LNCAP (cell line): ENCODE results near the gene ZNF384.

Experiments used
- CTCF ChIP-seq: fragments of 450-650 bp; IDR thresholded peaks from 2 replicates; pipeline ENCODE4 v1.5.1; 2017; ENCODE audit warnings: mild to moderate bottlenecking

ZNF384 gene

GRCh38 chr12:6688999-6689882 lies at the start of gene ZNF384:
TSS of gene ZNF384 (minus strand) at chr12:6689375. CDS start at chr12:6679520, 9,855 bp downstream.
- TF ChIP-seq CTCF: no peak

GRCh38 chr12:6736754-6737153 lies 47.6 kb upstream of the ZNF384 start:
- TF ChIP-seq CTCF: no peak

- TF ChIP-seq CTCF: peak; percentile 91
Observed at GRCh38 chr12:6735448-6736191, 46.4 kb upstream of the ZNF384 start.

DNA sequence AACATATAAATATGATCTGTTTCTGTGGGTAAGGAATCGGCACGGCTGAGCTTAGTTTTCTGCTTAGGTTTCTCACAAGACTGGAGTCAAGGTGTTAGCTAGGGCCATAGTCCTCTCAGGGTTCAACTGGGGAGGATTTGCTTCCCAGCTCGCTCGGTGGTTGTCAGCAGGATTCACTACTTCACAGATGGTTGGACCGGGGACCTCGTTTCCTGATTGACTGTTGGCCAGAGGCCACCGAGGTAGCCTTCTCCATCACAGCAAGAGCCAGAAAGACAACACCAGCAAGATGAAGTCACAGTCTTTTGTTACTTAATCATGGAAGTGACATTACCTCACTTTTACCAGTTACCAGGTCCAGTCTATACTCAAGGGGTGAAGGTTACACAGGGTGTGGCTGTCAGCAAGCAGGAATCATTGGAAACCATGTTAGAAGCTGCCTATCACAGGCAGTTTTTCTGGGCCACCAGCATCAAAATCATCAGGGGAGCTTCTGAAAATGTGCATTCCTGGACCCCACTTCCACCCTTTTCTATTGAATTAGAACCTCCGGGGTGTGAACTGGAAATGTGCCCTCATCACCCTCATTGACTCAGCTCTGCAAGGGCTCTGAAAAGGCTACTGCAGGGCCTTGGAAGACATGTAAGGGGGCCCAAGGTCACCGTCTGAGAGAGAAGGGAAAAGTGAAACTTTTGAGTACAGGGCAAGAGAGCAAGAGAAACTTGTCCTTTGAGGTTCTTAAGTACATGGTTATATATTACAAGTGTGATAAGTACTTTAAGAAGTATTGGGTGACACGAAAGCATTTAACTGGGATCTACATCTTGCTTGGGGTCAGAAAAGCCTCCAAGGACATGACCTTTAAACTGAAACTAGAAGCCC lies 45.6 kb upstream of the ZNF384 start:
- TF ChIP-seq CTCF: no peak

DNA sequence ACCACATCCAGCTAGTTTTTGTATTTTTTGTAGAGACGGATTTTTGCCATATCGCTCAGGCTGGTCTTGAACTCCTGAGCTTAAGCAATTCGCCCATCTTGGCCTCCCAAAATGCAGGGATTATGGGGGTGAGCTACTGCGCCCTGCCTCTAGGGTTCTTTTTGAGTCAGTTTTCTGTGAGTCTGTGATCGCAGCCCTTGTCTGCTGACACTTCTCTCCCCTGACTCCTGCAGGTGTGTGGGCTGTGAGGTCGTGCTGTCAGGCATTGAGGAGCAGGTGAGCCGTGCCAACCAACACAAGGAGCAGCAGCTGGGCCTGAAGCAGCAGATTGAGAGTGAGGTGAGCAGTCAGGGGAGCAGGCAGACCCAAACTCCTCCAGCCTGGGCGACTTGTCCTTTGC lies 41.0 kb upstream of the ZNF384 start:
- TF ChIP-seq CTCF: no peak

GRCh38 chr12:6729186-6729585 lies 40.0 kb upstream of the ZNF384 start:
- TF ChIP-seq CTCF: no peak

- no peak for TF ChIP-seq CTCF
Observed at GRCh38 chr12:6725350-6725749, 36.2 kb upstream of the ZNF384 start.
